ENCODE measurements around the gene NQO2. TPM values are rescaled to one million over a fixed set of nuclear protein-coding genes. Genes with fewer than 3 reads are reported as not detected.
A peak's percentile ranks its signal among the peaks of the same experiment; 100 is the strongest.

NQO2 gene
- total and polyA plus RNA-seq, 2 of the 13 experiments (the other 11 are each of a cell fraction or from before 2014, with no cell fraction given), result 32.2 to 56.5 TPM

GRCh38 chr6:2970753-2971419 is 28.8 kb upstream of the NQO2 start (continued):
- no peak for TF ChIP-seq NFRKB (IDR thresholded peaks at IDR 0.05)
- no peak for TF ChIP-seq ZNF253 (CRISPR knock-in tag; IDR thresholded peaks at IDR 0.05; ENCODE audit: borderline replicate concordance)
- no peak for TF ChIP-seq ZSCAN9 (CRISPR knock-in tag; IDR thresholded peaks at IDR 0.05; ENCODE audit: borderline replicate concordance)
- no peak for TF ChIP-seq ZNF468 (CRISPR knock-in tag; IDR thresholded peaks at IDR 0.05)
- TF ChIP-seq SALL2 (CRISPR knock-in tag; IDR thresholded peaks at IDR 0.05), result no peak
- no peak for TF ChIP-seq PAWR (CRISPR knock-in tag; IDR thresholded peaks at IDR 0.05; ENCODE audit: borderline replicate concordance)
- no peak; the same call in 1 of the 2 replicates for TF ChIP-seq TOPORS (CRISPR knock-in tag; IDR thresholded peaks at IDR 0.05)
- TF ChIP-seq AGO1 (IDR thresholded peaks at IDR 0.05; ENCODE audit: low read depth, low read length, poor library complexity, severe bottlenecking), result no peak
- no peak for TF ChIP-seq ZFAT (CRISPR knock-in tag; conservative IDR thresholded peaks at IDR 0.05)
- TF ChIP-seq, protein P1, sequence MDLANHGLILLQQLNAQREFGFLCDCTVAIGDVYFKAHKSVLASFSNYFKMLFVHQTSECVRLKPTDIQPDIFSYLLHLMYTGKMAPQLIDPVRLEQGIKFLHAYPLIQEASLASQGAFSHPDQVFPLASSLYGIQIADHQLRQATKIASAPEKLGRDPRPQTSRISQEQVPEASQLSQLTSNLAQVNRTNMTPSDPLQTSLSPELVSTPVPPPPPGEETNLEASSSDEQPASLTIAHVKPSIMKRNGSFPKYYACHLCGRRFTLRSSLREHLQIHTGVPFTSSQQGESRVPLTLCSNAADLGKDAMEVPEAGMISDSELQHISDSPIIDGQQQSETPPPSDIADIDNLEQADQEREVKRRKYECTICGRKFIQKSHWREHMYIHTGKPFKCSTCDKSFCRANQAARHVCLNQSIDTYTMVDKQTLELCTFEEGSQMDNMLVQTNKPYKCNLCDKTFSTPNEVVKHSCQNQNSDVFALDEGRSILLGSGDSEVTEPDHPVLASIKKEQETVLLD (CRISPR knock-in tag; IDR thresholded peaks at IDR 0.05; ENCODE audit: low read depth), result no peak
- TF ChIP-seq, protein P2, sequence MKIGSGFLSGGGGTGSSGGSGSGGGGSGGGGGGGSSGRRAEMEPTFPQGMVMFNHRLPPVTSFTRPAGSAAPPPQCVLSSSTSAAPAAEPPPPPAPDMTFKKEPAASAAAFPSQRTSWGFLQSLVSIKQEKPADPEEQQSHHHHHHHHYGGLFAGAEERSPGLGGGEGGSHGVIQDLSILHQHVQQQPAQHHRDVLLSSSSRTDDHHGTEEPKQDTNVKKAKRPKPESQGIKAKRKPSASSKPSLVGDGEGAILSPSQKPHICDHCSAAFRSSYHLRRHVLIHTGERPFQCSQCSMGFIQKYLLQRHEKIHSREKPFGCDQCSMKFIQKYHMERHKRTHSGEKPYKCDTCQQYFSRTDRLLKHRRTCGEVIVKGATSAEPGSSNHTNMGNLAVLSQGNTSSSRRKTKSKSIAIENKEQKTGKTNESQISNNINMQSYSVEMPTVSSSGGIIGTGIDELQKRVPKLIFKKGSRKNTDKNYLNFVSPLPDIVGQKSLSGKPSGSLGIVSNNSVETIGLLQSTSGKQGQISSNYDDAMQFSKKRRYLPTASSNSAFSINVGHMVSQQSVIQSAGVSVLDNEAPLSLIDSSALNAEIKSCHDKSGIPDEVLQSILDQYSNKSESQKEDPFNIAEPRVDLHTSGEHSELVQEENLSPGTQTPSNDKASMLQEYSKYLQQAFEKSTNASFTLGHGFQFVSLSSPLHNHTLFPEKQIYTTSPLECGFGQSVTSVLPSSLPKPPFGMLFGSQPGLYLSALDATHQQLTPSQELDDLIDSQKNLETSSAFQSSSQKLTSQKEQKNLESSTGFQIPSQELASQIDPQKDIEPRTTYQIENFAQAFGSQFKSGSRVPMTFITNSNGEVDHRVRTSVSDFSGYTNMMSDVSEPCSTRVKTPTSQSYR (CRISPR knock-in tag; IDR thresholded peaks at IDR 0.05; ENCODE audit: borderline replicate concordance), result no peak
- TF ChIP-seq ZNF20 (CRISPR knock-in tag; IDR thresholded peaks at IDR 0.05), result no peak
- no peak for TF ChIP-seq EED (CRISPR knock-in tag; IDR thresholded peaks at IDR 0.05)
- no peak for TF ChIP-seq MTF2 (CRISPR knock-in tag; IDR thresholded peaks at IDR 0.05; ENCODE audit: borderline replicate concordance)
- no peak for TF ChIP-seq ZNF367 (CRISPR knock-in tag; IDR thresholded peaks at IDR 0.05; ENCODE audit: borderline replicate concordance)
- TF ChIP-seq MIER3 (CRISPR knock-in tag; IDR thresholded peaks at IDR 0.05; ENCODE audit: borderline replicate concordance), result no peak
- TF ChIP-seq BRF2 (CRISPR knock-in tag; IDR thresholded peaks at IDR 0.05), result no peak
- no peak for TF ChIP-seq ZNF251 (CRISPR knock-in tag; IDR thresholded peaks at IDR 0.05)
- 0 out of 2 replicates have a peak, but pooled peaks have one; percentile 11 for TF ChIP-seq CBFB (CRISPR knock-in tag; IDR thresholded peaks at IDR 0.05)
- TF ChIP-seq HNRNPH1 (optimal IDR thresholded peaks at IDR 0.05; ENCODE audit: low read depth, low read length), result no peak
- no peak for TF ChIP-seq GTF2F1 (IDR thresholded peaks at IDR 0.05; ENCODE audit: low read length)
- TF ChIP-seq, protein P3, sequence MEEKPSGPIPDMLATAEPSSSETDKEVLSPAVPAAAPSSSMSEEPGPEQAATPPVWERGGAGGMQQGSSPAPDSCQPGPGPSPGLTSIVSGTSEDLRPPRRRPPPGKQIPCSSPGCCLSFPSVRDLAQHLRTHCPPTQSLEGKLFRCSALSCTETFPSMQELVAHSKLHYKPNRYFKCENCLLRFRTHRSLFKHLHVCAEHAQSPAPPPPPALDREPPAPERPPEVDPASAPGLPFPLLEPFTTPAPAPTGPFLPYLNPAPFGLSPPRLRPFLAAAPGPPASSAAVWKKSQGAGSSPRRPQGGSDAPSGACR (CRISPR knock-in tag; IDR thresholded peaks at IDR 0.05), result no peak
- no peak for TF ChIP-seq FOXJ3 (CRISPR knock-in tag; IDR thresholded peaks at IDR 0.05; ENCODE audit: borderline replicate concordance)
- peak; percentile 27; the same call in 1 of the 2 replicates for TF ChIP-seq NR2F2 (IDR thresholded peaks at IDR 0.05; ENCODE audit: borderline replicate concordance, low read depth)
- no peak for TF ChIP-seq KDM5B (CRISPR knock-in tag; IDR thresholded peaks at IDR 0.05; ENCODE audit: borderline replicate concordance)
- TF ChIP-seq KLF12 (CRISPR knock-in tag; IDR thresholded peaks at IDR 0.05; ENCODE audit: borderline replicate concordance), result no peak
